ENCODE data around the gene ZFYVE19.

- TF ChIP-seq EP300 (IDR thresholded peaks at IDR 0.05; ENCODE audit: borderline replicate concordance) = no peak
- no peak for TF ChIP-seq MAX (IDR thresholded peaks at IDR 0.05)
- TF ChIP-seq CREB1 (IDR thresholded peaks at IDR 0.05; ENCODE audit: low read depth) = no peak
- TF ChIP-seq REST (IDR thresholded peaks at IDR 0.05; ENCODE audit: low read depth) = no peak
- no peak for TF ChIP-seq EGR1 (IDR thresholded peaks at IDR 0.05)
- TF ChIP-seq YY1 (IDR thresholded peaks at IDR 0.05; ENCODE audit: low read depth) = no peak
- no peak for TF ChIP-seq CEBPB (IDR thresholded peaks at IDR 0.05)
- TF ChIP-seq RAD21 (IDR thresholded peaks at IDR 0.05; ENCODE audit: low read depth) = no peak
- TF ChIP-seq TAF1 (IDR thresholded peaks at IDR 0.05; ENCODE audit: low read depth) = no peak
- TF ChIP-seq NFIC (IDR thresholded peaks at IDR 0.05) = no peak
- no peak for TF ChIP-seq TEAD4 (IDR thresholded peaks at IDR 0.05)
- TF ChIP-seq TCF12 (IDR thresholded peaks at IDR 0.05; ENCODE audit: low read depth) = no peak
- TF ChIP-seq ZBTB7A (IDR thresholded peaks at IDR 0.05; ENCODE audit: low read depth) = no peak
- TF ChIP-seq FOXM1 (IDR thresholded peaks at IDR 0.05; ENCODE audit: borderline replicate concordance, low read depth) = no peak
Measured at GRCh38 chr15:40767838-40768500, 38.9 kb upstream of the ZFYVE19 start.

All from Ishikawa (cell line).